SJSA1 (cell line): ENCODE results near the gene NOX5. TPM values are rescaled to one million over a fixed set of nuclear protein-coding genes. Genes with fewer than 3 reads are reported as not detected.
"Not testable (repeated sequence)": the region's sequence is repeated elsewhere in the genome, so short reads cannot be mapped to it uniquely, and the experiment has no call there.

Experiments
- DNase-seq, 2 experiments: peaks; one replicate each; pipeline ENCODE4 v3.0.0-alpha.2; 2015 to 2020; ENCODE audit warnings: low spot score in 2 of 2, low read depth in 1 of 2
- H3K27ac ChIP-seq: fragments of 250-450 bp; sonication (Bioruptor Pico); 2 replicates; pipeline ENCODE4 v1.5.1; 2020; ENCODE audit warnings: mild to moderate bottlenecking, moderate library complexity
- H3K27me3 ChIP-seq: fragments of 250-450 bp; sonication (Bioruptor Pico); replicated peaks from 2 replicates; pipeline ENCODE4 v1.5.1; 2020; ENCODE audit warnings: mild to moderate bottlenecking, moderate library complexity
- H3K36me3 ChIP-seq: fragments of 250-450 bp; sonication (Bioruptor Pico); 2 replicates; pipeline ENCODE4 v1.5.1; 2020; ENCODE audit warnings: mild to moderate bottlenecking
- H3K4me1 ChIP-seq: fragments of 250-450 bp; sonication (Bioruptor Pico); replicated peaks from 2 replicates; pipeline ENCODE4 v1.6.1; 2021; ENCODE audit warnings: mild to moderate bottlenecking
- H3K4me3 ChIP-seq: fragments of 250-450 bp; sonication (Bioruptor Pico); 2 replicates; pipeline ENCODE4 v1.5.1; 2020; ENCODE audit warnings: mild to moderate bottlenecking
- H3K9me3 ChIP-seq: fragments of 250-450 bp; sonication (Bioruptor Pico); replicated peaks from 2 replicates; pipeline ENCODE4 v1.5.1; 2020; ENCODE audit warnings: mild to moderate bottlenecking
- total RNA-seq: library from RNA; depleted of rRNA; stranded (reverse); fragments of >200 nt; shearing (Covaris generic); gene quantifications from 2 replicates; pipeline ENCODE4 v1.2.3, GENCODE V29; 2014

Gene NOX5
- total RNA-seq, 1 experiment from 2014 or later, result not detected

GRCh38 chr15:69060041-69060481, 45.6 kb downstream of the NOX5 start:
- Histone ChIP-seq H3K4me1 (peaks cover 5% of the 10 kb centered on the region), H3K36me3 (no peaks in the 10 kb centered on the region), H3K27ac (no peak overlapping the region), H3K4me3 (no peak overlapping the region), H3K9me3 (no peaks in the 10 kb centered on the region), H3K27me3 (no peaks in the 10 kb centered on the region)
- DNase-seq, result no peak

DNA sequence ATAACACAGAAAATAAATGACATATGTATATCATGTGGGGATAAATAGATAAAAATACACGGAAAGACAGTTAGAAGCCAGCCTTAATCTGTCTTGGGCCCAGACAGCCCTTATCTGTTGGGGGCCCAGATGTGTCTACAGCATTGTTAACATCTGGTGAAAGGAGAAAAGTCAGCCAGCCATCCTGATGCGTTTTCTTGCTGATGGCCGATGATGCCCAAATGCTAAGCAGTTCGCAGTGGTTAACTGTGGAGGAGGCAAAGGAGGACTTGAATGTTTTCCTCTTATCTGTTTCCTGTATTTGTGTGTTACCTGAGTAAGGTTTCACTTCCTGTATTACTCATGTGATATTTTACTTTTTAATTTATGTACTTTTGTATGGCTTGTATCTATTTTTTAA, 46.2 kb downstream of the NOX5 start:
- no peak for DNase-seq
- no peak overlapping the region for H3K27ac ChIP-seq
- no peaks in the 10 kb centered on the region for H3K27me3 ChIP-seq
- H3K36me3 ChIP-seq, result no peaks in the 10 kb centered on the region
- no peak overlapping the region for H3K4me3 ChIP-seq
- peaks cover 5% of the 10 kb centered on the region for H3K4me1 ChIP-seq
- no peaks in the 10 kb centered on the region for H3K9me3 ChIP-seq

DNA sequence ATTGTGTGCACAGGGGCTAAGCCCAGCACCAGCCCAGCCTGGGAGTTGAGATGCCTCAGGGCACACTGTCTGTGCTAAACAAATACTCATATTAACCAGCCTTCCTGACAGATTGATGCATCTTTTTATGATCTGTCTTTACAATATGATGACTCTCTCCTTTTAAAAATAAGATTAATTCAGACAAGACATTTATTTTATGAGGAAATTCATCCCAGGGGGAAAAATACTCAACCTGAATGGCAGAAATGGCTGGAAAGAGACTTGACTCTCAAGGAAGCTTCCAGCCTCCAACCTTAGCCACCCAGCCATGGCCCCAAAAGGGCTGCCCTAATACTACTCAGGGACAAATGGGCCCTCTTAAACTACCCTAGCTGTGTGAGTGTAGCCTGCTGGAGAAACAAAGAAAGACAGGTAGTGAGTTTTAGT, 46.9 kb downstream of the NOX5 start:
- H3K36me3 ChIP-seq, result no peaks in the 10 kb centered on the region
- DNase-seq, result no peak
- peaks cover 5% of the 10 kb centered on the region for H3K4me1 ChIP-seq
- H3K9me3 ChIP-seq, result no peaks in the 10 kb centered on the region
- no peaks in the 10 kb centered on the region for H3K27me3 ChIP-seq
- H3K27ac ChIP-seq, result no peak overlapping the region
- no peak overlapping the region for H3K4me3 ChIP-seq

DNA sequence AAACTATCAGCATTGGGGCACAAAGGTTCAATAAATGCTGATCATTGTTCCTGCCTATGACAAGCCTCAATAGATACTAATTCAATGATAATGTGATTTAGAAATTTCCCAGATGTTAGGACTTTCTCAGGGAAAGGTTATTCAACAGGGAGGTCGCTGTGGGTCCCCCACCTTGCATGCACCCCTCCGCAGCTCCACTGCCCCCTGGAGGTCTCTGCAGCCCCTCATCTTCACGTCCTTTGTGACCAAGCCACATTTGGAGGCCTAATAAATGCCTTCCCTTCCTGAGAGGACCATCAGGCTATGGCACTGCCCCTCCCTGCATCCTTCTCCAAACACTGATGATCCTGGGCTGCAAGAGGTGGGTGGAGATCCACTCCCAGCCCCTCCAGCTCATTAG, 50.2 kb downstream of the NOX5 start:
- no peak for DNase-seq
- H3K36me3 ChIP-seq, result no peaks in the 10 kb centered on the region
- no peak overlapping the region for H3K4me3 ChIP-seq
- no peaks in the 10 kb centered on the region; the same call in 1 of the 2 replicates for H3K4me1 ChIP-seq
- H3K27me3 ChIP-seq, result no peaks in the 10 kb centered on the region
- no peak overlapping the region for H3K27ac ChIP-seq
- H3K9me3 ChIP-seq, result no peaks in the 10 kb centered on the region

- Histone ChIP-seq H3K27ac (no peak overlapping the region), H3K4me1 (no peaks in the 10 kb centered on the region), H3K4me3 (no peak overlapping the region), H3K9me3 (no peaks in the 10 kb centered on the region), H3K36me3 (no peaks in the 10 kb centered on the region), H3K27me3 (no peaks in the 10 kb centered on the region)
- no peak for DNase-seq
Observed at GRCh38 chr15:69066007-69066995, 51.8 kb downstream of the NOX5 start.

DNA sequence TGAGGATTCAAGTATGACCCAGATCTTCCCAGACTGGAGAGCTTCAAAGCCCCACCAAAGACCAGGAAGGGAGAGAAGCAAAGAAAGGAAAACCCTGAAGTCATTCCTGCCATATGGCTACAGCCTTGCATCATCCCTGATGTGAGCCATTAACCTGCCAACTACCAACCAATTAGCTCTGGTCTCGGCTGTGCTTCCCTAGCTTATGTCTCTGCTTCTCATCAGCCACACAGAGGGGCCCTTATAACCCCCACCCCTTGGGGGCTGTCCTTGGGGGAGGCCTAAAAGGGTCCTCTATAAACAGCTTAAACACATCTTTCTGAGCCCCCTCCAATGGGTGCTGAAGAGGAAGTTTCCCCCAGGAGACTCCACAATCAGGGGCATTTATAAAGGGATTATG, 52.8 kb downstream of the NOX5 start:
- Histone ChIP-seq H3K27me3 (no peaks in the 10 kb centered on the region), H3K4me1 (no peaks in the 10 kb centered on the region), H3K9me3 (no peaks in the 10 kb centered on the region), H3K36me3 (no peaks in the 10 kb centered on the region), H3K27ac (no peak overlapping the region), H3K4me3 (no peak overlapping the region)
- DNase-seq, result no peak

DNA sequence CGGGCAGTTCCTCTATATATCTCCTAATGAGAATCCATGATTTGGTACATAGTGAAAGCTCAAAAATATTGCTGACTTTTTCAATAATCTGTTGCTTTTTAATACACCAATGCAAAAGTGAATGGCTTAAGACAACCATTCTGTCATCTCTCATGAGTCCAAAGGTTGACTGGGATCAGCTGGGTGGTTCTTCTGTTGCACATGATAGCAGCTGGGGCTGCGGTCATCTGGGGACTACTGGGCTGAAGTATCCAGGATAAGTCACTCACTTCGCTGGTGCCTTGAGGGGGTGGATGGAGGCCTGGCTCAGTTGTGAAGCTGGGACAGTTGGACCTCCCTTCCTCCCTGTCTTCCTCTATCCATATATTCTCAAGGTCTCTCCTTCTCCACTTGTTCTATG, 53.7 kb downstream of the NOX5 start:
- DNase-seq, result no peak
- no peaks in the 10 kb centered on the region for H3K36me3 ChIP-seq
- H3K9me3 ChIP-seq, result no peaks in the 10 kb centered on the region
- no peak overlapping the region for H3K27ac ChIP-seq
- H3K4me3 ChIP-seq, result no peak overlapping the region
- H3K27me3 ChIP-seq, result no peaks in the 10 kb centered on the region
- H3K4me1 ChIP-seq, result peaks cover 4% of the 10 kb centered on the region; the same call in 1 of the 2 replicates

DNA sequence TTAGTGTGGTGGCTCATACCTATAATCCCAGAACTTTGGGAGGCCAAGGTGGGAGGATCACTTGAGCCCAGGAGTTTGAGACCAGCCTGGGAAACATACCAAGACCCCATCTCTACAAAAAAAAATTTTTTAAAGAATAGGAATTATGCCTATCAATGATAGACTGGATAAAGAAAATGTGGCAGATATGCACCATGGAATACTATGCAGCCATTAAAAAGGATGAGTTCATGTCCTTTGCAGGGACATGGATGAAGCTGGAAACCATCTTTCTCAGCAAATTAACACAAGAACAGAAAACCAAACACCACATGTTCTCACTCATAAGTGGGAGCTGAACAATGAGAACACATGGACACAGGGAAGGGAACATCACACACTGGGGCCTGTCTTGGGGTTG, 54.8 kb downstream of the NOX5 start:
- not testable (repeated sequence) for DNase-seq, H3K9me3 ChIP-seq, H3K27me3 ChIP-seq, H3K36me3 ChIP-seq, H3K4me3 ChIP-seq, H3K27ac ChIP-seq
- peaks cover 11% of the 10 kb centered on the region for H3K4me1 ChIP-seq

DNA sequence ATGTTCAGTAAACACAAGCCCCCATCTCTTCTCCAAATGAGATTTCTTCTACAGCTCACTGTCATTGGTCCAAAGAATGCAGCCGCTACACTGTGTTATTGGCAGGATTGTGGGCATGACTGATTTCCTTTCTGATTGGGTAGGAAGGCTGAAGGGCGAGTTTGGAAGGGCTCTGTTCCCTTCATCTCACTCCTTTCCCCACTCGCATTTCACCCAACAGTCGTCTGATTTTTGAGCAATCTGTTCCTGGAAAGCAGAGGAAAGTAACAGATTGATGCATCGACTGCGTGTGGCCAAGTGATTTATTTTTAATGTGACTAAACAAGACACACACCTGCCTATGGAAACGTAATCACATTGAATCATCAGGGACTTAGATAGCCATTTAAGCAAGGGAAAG, 55.5 kb downstream of the NOX5 start:
- Histone ChIP-seq H3K36me3 (no peaks in the 10 kb centered on the region), H3K4me3 (no peak overlapping the region), H3K27ac (no peak overlapping the region), H3K27me3 (no peaks in the 10 kb centered on the region), H3K4me1 (peaks cover 16% of the 10 kb centered on the region), H3K9me3 (no peaks in the 10 kb centered on the region)
- no peak for DNase-seq

GRCh38 chr15:69070396-69070795, 55.9 kb downstream of the NOX5 start:
- no peaks in the 10 kb centered on the region for H3K9me3 ChIP-seq
- no peak overlapping the region for H3K4me3 ChIP-seq
- no peak for DNase-seq
- H3K36me3 ChIP-seq, result no peaks in the 10 kb centered on the region
- no peaks in the 10 kb centered on the region for H3K27me3 ChIP-seq
- H3K27ac ChIP-seq, result no peak overlapping the region
- peaks cover 16% of the 10 kb centered on the region for H3K4me1 ChIP-seq

DNA sequence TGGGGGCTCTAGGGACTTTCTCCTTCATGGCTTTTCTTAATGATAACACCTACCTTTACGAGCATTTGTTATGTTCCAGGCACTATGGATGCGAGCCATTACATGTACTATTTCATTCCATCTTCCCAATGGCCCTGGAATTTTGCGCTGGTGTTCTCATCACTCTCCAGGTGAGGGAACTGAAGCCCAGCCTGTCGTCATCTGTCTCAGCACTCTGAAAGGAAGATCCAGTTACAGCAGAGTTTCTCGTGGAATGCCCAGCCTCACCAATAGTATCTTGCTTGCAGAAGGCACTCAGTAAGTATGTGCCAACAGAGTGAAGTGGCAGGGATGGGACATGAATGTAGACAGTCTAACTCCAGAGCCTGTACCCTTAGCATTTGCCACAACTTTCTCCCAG, 56.8 kb downstream of the NOX5 start:
- no peak overlapping the region for H3K4me3 ChIP-seq
- no peaks in the 10 kb centered on the region for H3K9me3 ChIP-seq
- no peaks in the 10 kb centered on the region for H3K27me3 ChIP-seq
- no peak overlapping the region for H3K27ac ChIP-seq
- no peak for DNase-seq
- no peaks in the 10 kb centered on the region for H3K36me3 ChIP-seq
- H3K4me1 ChIP-seq, result peaks cover 16% of the 10 kb centered on the region

DNA sequence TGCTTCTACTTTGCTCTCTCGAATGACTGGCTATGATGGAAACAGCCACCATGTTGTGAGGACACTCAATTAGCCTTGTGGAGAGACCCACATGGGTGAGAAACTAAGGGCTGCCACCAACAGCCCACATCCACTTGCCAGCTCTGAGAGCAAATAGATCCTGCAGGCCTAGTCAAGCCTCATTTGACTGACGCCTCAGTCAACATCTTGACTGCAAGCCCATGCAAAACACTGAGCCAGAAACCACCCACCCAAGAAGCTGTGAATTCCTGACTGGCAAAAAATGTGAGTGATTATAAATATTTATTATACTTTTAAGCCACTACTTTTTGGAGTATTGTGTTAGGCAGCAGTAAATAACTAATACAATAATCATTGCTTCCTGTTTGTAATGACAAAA, 58.4 kb downstream of the NOX5 start:
- Histone ChIP-seq H3K27ac (no peak overlapping the region), H3K27me3 (no peaks in the 10 kb centered on the region), H3K9me3 (no peaks in the 10 kb centered on the region), H3K4me3 (no peak overlapping the region), H3K4me1 (peaks cover 16% of the 10 kb centered on the region), H3K36me3 (no peaks in the 10 kb centered on the region)
- DNase-seq, result peak in 1 of 2 experiments; percentile 25

DNA sequence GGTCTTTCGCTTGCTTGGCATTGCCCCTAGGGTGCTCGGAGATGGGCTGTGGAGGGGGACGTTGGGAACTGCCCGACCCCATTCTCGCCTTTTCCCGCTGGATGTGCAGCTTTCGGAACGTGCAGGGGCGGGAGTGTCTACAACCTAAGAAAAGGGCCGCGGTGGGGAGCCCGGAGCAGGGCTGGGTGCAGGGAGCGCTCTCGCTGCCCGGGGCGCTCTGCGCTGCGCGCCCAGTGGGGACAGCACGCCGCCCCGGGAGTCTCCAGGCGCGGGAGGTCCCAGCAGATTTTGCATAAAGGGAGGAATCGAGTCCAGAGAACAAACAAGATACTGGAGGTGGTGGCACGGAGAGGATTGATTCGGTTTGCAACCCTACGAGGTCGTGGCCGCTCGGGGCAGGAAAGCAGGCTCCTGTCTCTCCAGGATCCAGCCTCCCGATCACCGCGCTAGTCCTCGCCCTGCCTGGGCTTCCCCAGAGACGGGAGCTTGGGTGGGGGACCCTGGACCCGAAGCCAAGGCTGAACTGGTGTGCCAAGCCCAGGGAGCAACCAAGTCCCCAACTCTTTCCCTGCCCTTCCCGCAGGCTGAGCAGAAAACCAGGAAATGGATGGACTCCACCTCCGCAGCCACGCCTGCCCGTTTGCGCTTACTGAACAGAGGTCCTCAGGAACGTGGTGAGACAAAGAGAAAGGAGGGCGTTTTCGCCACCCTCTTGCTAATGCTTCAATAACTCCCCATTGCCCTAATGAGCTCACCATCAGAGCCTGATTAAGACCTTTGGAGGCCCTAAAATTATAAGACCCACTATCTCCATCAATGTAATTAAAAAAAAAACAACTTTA, 59.7 kb downstream of the NOX5 start:
- H3K4me3 ChIP-seq, result peak overlapping the region; percentile 47
- peak overlapping the region; percentile 20; the same call in 1 of the 2 replicates for H3K27ac ChIP-seq
- peaks cover 16% of the 10 kb centered on the region for H3K4me1 ChIP-seq

DNA sequence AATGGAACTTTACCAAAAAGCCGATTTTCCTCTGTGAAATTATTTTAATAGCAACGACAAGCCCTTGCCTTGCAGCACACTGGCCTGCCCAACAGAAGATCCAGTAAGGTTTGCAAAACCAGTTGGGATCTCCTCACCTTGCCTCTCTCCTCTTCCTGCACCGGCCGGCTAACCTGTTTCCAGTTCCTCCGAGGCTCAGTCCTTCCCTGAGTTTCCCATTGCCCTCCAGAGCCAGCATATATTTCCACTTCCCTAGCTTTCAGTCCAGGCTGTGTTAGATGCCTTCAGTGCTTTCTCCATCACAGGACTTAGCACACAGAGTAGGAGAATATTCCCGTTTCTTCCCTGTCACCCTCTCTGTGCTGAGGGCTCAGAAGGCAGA, 60.3 kb downstream of the NOX5 start:
- Histone ChIP-seq H3K27me3 (no peaks in the 10 kb centered on the region), H3K36me3 (no peaks in the 10 kb centered on the region), H3K4me3 (peak overlapping the region; percentile 47), H3K9me3 (no peaks in the 10 kb centered on the region), H3K27ac (no peak overlapping the region), H3K4me1 (peaks cover 16% of the 10 kb centered on the region)
- DNase-seq, result no peak

More for the DNA sequence above, 59.7 kb downstream of the NOX5 start:
- Histone ChIP-seq H3K27me3 (no peaks in the 10 kb centered on the region), H3K9me3 (no peaks in the 10 kb centered on the region), H3K36me3 (no peaks in the 10 kb centered on the region)
- DNase-seq, result peak; percentile 67
